Adrenal gland (tissue), 5 donors: ENCODE measurements around the gene FNDC3B.

Experiments
- POLR2A ChIP-seq, 2 donors: fragments of 450-650 bp; IDR thresholded peaks; one replicate each; pipeline ENCODE4 v1.6.1; 2017; ENCODE audit warnings: antibody characterized with exemption in 2 of 2, mild to moderate bottlenecking in 2 of 2, moderate library complexity in 1 of 2
- TF ChIP-seq, protein P1 (sequence below), 6 experiments: fragments of 450-650 bp in 4 of 6; fragments of 200-600 bp in 2 of 6; sonication (generic) in 1 of 6; IDR thresholded peaks; 1 replicate in 5 of 6; 2 replicates in 1 of 6; pipeline versions ENCODE4 v1.5.1 to v1.8.0; 2016 to 2021; ENCODE audit warnings: antibody characterized with exemption in 6 of 6, mild to moderate bottlenecking in 2 of 6, moderate library complexity in 1 of 6
- donor health status: DM: no; HTN: no; CAD: no.

DNA sequence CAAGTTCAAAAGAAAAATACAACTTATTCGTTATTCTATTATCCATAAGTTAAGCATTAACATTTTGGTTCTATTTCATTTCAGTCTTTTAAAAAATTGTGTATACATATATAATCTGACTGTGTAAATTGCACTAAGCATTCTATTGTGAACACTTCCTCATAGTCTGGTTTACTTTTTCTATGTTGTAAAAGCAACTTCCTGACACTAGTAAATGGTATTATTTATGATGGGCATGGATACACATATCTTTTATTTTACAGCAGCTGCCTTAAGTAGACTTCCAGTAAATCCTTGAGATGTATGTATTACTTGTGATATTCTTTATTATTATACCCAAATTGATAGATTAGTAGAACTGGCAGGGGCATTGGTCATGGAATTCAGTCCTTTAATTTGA, 58.2 kb downstream of the FNDC3B start:
- TF ChIP-seq, protein P1, sequence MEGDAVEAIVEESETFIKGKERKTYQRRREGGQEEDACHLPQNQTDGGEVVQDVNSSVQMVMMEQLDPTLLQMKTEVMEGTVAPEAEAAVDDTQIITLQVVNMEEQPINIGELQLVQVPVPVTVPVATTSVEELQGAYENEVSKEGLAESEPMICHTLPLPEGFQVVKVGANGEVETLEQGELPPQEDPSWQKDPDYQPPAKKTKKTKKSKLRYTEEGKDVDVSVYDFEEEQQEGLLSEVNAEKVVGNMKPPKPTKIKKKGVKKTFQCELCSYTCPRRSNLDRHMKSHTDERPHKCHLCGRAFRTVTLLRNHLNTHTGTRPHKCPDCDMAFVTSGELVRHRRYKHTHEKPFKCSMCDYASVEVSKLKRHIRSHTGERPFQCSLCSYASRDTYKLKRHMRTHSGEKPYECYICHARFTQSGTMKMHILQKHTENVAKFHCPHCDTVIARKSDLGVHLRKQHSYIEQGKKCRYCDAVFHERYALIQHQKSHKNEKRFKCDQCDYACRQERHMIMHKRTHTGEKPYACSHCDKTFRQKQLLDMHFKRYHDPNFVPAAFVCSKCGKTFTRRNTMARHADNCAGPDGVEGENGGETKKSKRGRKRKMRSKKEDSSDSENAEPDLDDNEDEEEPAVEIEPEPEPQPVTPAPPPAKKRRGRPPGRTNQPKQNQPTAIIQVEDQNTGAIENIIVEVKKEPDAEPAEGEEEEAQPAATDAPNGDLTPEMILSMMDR (IDR thresholded peaks at IDR 0.05) = no peak
- no peak for TF ChIP-seq POLR2A (IDR thresholded peaks at IDR 0.05)
